ENCODE data around the gene GYPC.
"Not testable (repeated sequence)": the region's sequence is repeated elsewhere in the genome, so short reads cannot be mapped to it uniquely, and the experiment has no call there.

DNA sequence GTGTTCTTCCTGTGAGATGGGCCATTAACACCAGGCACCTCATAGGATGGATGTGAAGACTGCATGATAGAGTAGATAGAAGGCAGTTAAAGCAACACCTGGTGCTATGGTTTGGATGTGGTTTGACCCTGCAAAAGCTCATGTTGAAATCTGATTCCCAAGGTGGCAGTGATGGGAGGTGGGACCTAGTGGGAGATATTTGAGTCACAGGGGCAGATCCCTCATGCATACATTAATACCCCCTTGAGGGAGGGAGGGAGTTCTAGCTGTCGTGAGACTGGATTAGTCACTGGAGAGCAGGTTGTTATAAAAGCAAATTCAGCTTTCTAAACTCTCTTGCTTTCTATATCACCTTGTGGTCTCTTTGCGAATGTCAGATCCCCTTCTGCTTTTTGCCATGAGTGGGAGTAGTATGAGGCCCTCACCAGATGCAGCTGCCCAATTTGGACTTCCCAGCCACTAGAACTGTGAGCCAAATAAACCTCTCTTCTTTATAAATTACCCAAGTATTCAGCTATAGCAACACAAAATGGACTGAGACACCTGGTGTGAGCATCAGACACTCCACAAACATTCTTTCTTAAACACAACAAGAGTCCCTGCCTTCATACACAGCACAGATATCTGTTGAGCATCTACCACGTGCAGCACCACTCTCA lies 37.1 kb downstream of the GYPC start:
- not testable (repeated sequence) for TF ChIP-seq ZNF274 (IDR thresholded peaks at IDR 0.05; ENCODE audit: low read depth, low read length); SUZ12 (IDR thresholded peaks at IDR 0.05; ENCODE audit: extremely low read depth, insufficient read depth, insufficient read length); YY1 (IDR thresholded peaks at IDR 0.05; ENCODE audit: insufficient read depth, insufficient read length)
